Hippocampal formation (tissue), 2 donors: ENCODE data around the gene XPO6.

Experiments
- DNase-seq, 2 donors: peaks; one replicate each; lab custom pipeline; 2025; lab: John Stamatoyannopoulos, UW

Gene XPO6

DNA sequence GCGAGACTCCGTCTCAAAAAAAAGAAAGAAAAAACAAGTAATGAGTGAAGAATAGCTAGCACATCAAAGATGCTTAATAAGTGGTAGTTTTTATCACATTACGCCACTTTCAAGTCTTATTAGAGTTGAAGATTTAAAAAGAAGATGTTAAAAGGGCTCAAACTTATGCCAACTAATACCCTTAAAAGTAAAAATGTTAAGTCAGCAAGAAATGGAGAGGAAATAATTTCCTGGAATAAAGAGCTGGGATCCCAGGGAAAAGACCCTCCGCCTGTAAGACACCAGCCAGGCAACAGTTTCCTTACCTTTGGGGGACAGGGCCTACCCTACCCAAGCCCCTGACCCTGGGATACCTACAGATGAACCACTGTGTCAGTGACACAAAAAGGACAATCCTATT is 3.6 kb downstream of the XPO6 start:
- no peak for DNase-seq

- DNase-seq, result no peak
Observed at GRCh38 chr16:28207399-28207798, 4.4 kb downstream of the XPO6 start.

GRCh38 chr16:28205974-28206373 is 5.8 kb downstream of the XPO6 start:
- DNase-seq, result no peak

DNA sequence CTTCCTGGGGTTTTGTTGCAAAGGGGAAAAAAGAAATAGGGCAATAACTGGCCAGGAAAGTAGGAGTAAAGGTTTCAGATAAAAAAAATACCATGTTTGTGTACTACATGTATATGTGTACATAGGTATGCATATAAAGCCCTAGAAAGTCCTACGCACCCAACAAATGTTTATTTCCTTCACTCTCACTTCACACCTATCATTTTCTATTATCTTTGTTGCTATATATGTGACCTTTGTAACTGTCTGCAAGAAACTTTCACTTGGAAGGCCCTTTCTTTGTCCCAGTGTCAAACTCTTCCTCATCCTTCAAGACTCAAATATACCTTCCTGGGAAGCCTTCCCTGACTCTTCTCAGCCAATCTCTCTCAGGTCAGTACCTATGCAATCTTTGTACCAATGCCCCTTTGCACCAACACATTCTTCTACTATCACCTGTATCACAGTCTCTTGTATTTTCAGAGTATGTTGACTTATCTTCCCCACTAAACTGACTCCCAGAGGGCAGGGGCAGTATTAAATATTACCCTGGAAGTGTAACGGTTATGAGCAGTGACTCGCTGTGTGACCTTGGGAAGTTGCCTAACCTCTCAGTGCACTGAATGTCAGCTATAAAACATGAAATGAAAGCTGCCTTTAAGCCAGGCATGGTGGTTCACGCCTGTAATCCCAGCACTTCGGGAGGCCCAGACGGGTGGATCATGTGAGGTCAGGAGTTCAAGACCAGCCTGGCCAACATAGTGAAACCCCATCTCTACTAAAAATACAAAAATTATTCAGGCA is 6.5 kb downstream of the XPO6 start:
- DNase-seq, result no peak

- DNase-seq, result no peak
Observed at GRCh38 chr16:28204622-28205021, 7.1 kb downstream of the XPO6 start.

DNA sequence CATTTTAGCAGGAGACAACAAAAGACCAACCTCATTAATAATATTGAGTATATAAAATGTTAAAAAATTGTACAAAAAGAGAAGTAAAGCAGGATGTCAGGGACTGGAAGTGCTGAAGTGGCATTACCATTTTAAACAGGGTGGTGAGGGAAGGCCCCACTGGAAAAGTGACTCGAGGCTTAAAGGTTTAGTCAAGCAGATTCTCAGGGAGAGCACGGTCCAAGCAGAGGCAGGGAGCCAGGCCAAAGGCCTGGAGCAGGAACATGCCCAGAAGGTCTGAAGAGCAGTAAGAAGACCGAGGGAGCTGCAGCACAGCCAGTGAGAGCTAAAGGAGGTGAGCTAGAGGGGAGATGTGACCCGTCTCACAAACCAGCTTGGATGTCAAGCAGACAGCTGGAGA is 7.6 kb downstream of the XPO6 start:
- DNase-seq, result no peak

- no peak for DNase-seq
Observed at GRCh38 chr16:28202147-28202746, 9.5 kb downstream of the XPO6 start.

DNA sequence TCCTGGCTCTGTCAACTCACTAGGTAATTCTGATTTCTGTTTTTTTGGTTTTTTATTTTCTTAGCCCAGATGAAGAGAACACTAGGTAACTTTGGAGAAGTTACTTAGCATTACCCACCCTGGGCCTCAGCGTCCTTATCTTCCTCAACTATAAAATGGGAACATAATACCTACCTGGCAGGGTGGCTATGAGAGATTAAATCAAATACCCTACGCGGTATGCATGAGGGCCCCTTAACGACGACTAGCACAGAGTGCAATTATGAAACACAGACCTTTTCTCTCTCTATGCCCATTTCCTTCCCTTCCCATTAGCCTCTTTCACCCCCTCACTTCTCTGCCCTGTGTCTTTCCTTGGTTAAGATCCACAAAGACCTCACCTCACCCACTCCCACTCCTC is 11.1 kb downstream of the XPO6 start:
- no peak for DNase-seq

GRCh38 chr16:28196387-28196987 is 15.3 kb downstream of the XPO6 start:
- no peak for DNase-seq

GRCh38 chr16:28195859-28196258 is 15.9 kb downstream of the XPO6 start:
- DNase-seq, result no peak

DNA sequence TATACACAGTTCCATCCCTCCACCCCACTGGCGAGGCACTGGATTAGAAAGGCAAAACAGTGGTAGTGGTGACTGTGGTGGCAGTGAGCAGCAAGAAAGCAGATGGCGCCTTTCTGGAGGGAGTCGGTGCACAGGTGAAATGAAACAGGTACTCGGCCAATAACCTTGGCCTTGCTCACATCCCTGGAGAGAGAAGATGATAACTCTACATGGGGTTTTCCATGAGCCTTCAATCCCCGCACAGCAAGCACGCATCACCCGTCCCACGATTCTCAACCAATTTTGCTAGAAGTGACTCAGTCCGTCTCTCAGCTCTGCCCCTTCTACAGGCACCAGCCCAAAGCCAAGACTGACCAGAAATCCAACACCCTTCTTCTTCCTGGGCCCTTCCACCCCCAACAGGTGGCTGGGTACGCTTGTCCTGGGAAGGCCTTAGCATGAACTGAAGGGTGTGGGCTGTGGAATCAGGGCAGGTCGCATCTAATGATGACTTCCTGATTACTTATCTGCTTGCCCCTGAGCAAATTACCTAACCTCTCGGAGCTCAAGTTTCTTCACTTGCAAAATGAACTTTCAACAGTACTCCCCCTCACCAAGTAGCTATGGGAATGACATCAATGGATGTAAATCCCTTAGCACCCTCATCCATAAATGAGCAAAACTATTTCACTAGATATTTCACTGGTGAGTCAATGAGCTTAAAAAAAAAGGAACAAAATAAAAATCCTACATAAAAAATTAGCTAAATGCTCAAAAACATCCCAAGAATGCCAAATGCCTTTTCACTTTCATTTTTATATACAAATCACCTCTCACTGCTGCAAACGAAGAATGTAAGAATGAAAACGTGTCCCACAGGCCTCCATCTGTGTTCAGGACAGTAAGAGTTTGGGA is 18.0 kb downstream of the XPO6 start:
- no peak for DNase-seq

- no peak for DNase-seq
Observed at GRCh38 chr16:28192806-28193529, 18.8 kb downstream of the XPO6 start.

DNA sequence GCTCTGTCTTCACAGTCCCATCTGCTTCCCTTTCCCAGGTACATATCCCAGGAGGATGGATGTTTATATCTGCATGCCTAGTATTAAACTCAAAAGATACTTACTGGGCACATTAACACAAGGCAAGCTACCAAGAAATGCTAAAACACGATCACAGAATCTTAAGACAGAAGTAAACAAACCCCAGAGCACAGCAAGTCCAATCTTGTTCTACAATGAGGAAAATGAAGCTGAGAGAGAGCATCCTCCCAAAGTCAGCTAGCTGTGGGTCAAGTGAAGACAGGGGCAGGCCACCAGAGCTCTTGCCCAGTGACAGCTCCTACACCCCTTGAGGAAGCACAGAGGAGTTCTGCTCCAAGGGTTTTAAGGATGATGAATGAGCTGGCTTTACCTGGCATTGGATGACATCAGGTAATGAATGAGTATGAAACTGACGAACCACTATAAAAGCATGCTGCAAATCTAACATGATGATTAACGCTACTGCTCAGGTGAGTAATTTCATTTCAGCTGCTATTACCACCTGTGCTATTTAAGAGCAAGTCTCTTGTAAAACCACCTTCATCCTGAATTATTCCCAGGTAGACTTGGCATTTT is 20.3 kb downstream of the XPO6 start:
- no peak for DNase-seq

- DNase-seq, result no peak
Observed at GRCh38 chr16:28189245-28189644, 22.5 kb downstream of the XPO6 start.

- DNase-seq, result no peak
Observed at GRCh38 chr16:28188085-28188916, 23.5 kb downstream of the XPO6 start.

GRCh38 chr16:28187595-28188004 is 24.2 kb downstream of the XPO6 start:
- DNase-seq, result no peak

- DNase-seq, result no peak
Observed at GRCh38 chr16:28186752-28187151, 25.0 kb downstream of the XPO6 start.

- DNase-seq, result no peak
Observed at GRCh38 chr16:28185696-28186095, 26.1 kb downstream of the XPO6 start.

DNA sequence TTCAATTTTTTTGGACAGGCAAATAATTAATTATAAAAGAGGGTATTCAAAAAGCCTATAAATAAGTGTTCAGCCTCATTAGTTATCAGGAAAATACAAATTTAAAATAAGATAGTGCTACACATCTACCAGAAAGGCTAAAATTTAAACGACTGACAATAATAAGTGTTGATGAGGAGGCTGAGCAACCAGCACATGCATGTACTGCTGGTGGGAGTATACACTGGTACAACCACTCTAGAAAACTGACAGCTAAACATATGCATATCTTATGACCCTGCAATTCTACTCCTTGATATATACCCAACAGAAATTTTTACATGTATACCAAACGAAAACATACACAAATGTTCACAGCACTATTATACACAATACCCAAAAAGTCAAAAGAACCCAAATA is 27.1 kb downstream of the XPO6 start:
- no peak for DNase-seq

DNA sequence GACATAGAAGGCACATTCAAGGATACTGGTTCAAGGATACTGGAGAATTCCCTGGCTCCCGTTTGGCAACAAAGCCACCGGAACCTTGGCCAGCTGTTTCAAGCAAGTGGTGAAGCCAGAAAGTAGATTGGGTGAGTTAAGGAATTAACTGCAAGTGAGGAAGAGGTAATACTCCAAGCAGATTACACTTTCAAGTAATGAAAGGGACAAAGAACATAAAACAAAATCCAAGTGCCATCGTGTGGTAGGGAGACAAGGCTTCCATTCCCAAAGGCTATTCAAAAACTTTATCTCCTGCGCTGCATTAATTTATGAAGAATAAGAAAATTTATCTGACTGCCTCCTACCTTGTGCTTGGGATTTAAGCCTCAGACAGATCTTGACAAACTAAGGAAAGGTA is 27.8 kb downstream of the XPO6 start:
- DNase-seq, result no peak
